ENCODE data around the gene GRIA1. TPM values are rescaled to one million over a fixed set of nuclear protein-coding genes. Genes with fewer than 3 reads are reported as not detected.

Gene GRIA1
- total and polyA plus RNA-seq, 2 of the 4 experiments (the other 2 are of a cell fraction) = 0.48 to 1.3 TPM

DNA sequence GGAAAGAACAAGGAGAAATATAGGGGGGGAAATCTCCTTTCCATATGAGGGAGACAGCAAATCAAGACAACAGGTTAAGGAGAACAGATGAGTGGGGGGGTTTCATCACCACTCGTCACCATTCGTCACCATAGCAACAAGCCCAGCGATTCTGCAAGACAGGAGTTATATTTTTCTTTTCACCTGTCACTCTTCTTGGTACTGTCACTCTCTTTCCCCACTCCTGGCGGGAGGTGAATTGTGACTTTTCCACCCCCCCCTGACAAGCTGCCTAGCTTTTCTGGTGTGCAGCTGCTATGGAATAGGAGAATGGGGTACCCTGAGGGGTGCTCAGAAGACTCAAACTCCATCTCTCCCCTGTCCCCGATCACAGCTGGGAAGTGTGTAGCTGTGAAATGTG lies 308.4 kb downstream of the GRIA1 start:
- ChIA-PET POLR2A (ENCODE audit: unreplicated experiment) (no interaction called here), CTCF (no interaction called here)
- Histone ChIP-seq H3K36me3 (ENCODE audit: control insufficient read depth, insufficient read depth, low read length) (no peaks in the 10 kb centered on the region), H3K14ac (replicated peaks; ENCODE audit: low read depth, low read length) (no peak overlapping the region), H3K9me3 (ENCODE audit: control insufficient read depth, insufficient read depth, low read length) (no peaks in the 10 kb centered on the region; the same call in 1 of the 2 replicates), H3K56ac (ENCODE audit: extremely low read depth, insufficient read depth, low read length) (no peak overlapping the region), H3K23ac (ENCODE audit: low read depth, low read length) (no peak overlapping the region), H3K27ac (ENCODE audit: insufficient read depth, low read length) (no peak overlapping the region), H3K4ac (ENCODE audit: low read depth, low read length) (no peak overlapping the region), H2BK5ac (ENCODE audit: low read depth, low read length, poor library complexity, severe bottlenecking) (no peak overlapping the region), H3K4me1 (ENCODE audit: control insufficient read depth, insufficient read depth, low read length) (0 out of 2 replicates have a peak, but pooled peaks cover 3% of the 10 kb centered on the region), H3K79me1 (ENCODE audit: low read depth in 1 of 2, low read length in 2 of 2) (no peaks in the 10 kb centered on the region), H2AK5ac (ENCODE audit: low read depth, low read length) (no peak overlapping the region), H3K9me1 (ENCODE audit: insufficient read depth, low read length) (no peaks in the 10 kb centered on the region), H4K91ac (ENCODE audit: insufficient read depth, low read depth, low read length) (no peak overlapping the region), H4K5ac (ENCODE audit: low read depth, low read length) (no peak overlapping the region), H3K27me3 (ENCODE audit: control insufficient read depth, insufficient read depth, low read length) (no peaks in the 10 kb centered on the region), H2AK9ac (replicated peaks; ENCODE audit: low read depth, low read length, poor library complexity) (no peak overlapping the region), H3K4me2 (ENCODE audit: low read depth, low read length) (no peak overlapping the region), H3K18ac (ENCODE audit: low read depth, low read length) (no peak overlapping the region), H4K8ac (ENCODE audit: low read depth in 2 of 2, low read length in 2 of 2) (no peak overlapping the region), H2BK120ac (ENCODE audit: low read depth, low read length) (no peak overlapping the region), H2AFZ (replicated peaks; ENCODE audit: low read length, poor library complexity) (no peak overlapping the region), H3K9ac (ENCODE audit: low read depth, low read length) (no peak overlapping the region), H2BK20ac (ENCODE audit: low read depth, low read length) (no peak overlapping the region), H2BK15ac (ENCODE audit: low read depth, low read length) (no peak overlapping the region), H4K20me1 (ENCODE audit: insufficient read depth, low read length) (no peaks in the 10 kb centered on the region), H3K4me3 (ENCODE audit: insufficient read depth, low read depth, low read length) (no peak overlapping the region)
- ATAC-seq (ENCODE audit: low read depth) = no peak
- in situ Hi-C loops (cut with MboI; ENCODE audit: low sequenced_read_pairs) = no loop called here
- dilution Hi-C loops (cut with HindIII; ENCODE audit: low sequenced_read_pairs, unreplicated experiment) = no loop called here
- no peak for DNase-seq
- no CpG with 5 or more reads among the region's 5 CpGs for WGBS, 2 experiments (ENCODE audit: extremely low coverage in 2 of 2, insufficient read length in 1 of 2)
- no TSS peak for BruUV-seq (replicated peaks)
- intact Hi-C loops (cut with micrococcal nuclease) = no loop called here
- TF ChIP-seq, protein P1, sequence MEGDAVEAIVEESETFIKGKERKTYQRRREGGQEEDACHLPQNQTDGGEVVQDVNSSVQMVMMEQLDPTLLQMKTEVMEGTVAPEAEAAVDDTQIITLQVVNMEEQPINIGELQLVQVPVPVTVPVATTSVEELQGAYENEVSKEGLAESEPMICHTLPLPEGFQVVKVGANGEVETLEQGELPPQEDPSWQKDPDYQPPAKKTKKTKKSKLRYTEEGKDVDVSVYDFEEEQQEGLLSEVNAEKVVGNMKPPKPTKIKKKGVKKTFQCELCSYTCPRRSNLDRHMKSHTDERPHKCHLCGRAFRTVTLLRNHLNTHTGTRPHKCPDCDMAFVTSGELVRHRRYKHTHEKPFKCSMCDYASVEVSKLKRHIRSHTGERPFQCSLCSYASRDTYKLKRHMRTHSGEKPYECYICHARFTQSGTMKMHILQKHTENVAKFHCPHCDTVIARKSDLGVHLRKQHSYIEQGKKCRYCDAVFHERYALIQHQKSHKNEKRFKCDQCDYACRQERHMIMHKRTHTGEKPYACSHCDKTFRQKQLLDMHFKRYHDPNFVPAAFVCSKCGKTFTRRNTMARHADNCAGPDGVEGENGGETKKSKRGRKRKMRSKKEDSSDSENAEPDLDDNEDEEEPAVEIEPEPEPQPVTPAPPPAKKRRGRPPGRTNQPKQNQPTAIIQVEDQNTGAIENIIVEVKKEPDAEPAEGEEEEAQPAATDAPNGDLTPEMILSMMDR (conservative IDR thresholded peaks at IDR 0.05; ENCODE audit: low read depth, low read length) = no peak
- no peak for TF ChIP-seq RFX5 (IDR thresholded peaks at IDR 0.05; ENCODE audit: low read depth, low read length)
- no peak for TF ChIP-seq MAFK (IDR thresholded peaks at IDR 0.05; ENCODE audit: low read depth, low read length)
- no peak for TF ChIP-seq POLR2A (IDR thresholded peaks at IDR 0.05; ENCODE audit: low read depth, low read length)
- TF ChIP-seq FOS (IDR thresholded peaks at IDR 0.05; ENCODE audit: low read depth, low read length) = no peak
- TF ChIP-seq NFE2L2 (IDR thresholded peaks at IDR 0.05; ENCODE audit: low read depth, low read length) = no peak
- TF ChIP-seq, protein P2, sequence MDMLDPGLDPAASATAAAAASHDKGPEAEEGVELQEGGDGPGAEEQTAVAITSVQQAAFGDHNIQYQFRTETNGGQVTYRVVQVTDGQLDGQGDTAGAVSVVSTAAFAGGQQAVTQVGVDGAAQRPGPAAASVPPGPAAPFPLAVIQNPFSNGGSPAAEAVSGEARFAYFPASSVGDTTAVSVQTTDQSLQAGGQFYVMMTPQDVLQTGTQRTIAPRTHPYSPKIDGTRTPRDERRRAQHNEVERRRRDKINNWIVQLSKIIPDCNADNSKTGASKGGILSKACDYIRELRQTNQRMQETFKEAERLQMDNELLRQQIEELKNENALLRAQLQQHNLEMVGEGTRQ (IDR thresholded peaks at IDR 0.05; ENCODE audit: low read depth, low read length) = no peak
